Cerebellar nuclear complex (tissue), 1 donor: ENCODE measurements around the gene NGEF.

Experiments used
- DNase-seq, 2 experiments: peaks; one replicate each; lab custom pipeline; 2025; lab: John Stamatoyannopoulos, UW

NGEF gene

GRCh38 chr2:232999354-232999753, 13.7 kb downstream of the NGEF start:
- DNase-seq, result no peak

GRCh38 chr2:232998666-232998985, 14.4 kb downstream of the NGEF start:
- no peak for DNase-seq

- no peak for DNase-seq
These were observed 15.0 kb downstream of the NGEF start for GRCh38 chr2:232997749-232998665.

GRCh38 chr2:232994446-232994845, 18.6 kb downstream of the NGEF start:
- DNase-seq, result no peak

GRCh38 chr2:232993231-232993821, 19.7 kb downstream of the NGEF start:
- DNase-seq, result no peak

- no peak for DNase-seq
These were observed 26.9 kb downstream of the NGEF start for GRCh38 chr2:232986155-232986554.

GRCh38 chr2:232984451-232985207, 28.4 kb downstream of the NGEF start:
- DNase-seq, result no peak

- no peak for DNase-seq
These were observed 29.4 kb downstream of the NGEF start for GRCh38 chr2:232983669-232984140.

GRCh38 chr2:232982926-232983668, 30.0 kb downstream of the NGEF start:
- no peak for DNase-seq

- no peak for DNase-seq
These were observed 31.2 kb downstream of the NGEF start for GRCh38 chr2:232981767-232982360.

GRCh38 chr2:232981356-232981755, 31.7 kb downstream of the NGEF start:
- no peak for DNase-seq

- DNase-seq, result no peak
These were observed 32.4 kb downstream of the NGEF start for GRCh38 chr2:232980683-232981082.

- no peak for DNase-seq
These were observed 33.1 kb downstream of the NGEF start for GRCh38 chr2:232979871-232980461.

- DNase-seq, result no peak
These were observed 35.6 kb downstream of the NGEF start for GRCh38 chr2:232977438-232977971.

- DNase-seq, result no peak
These were observed 36.2 kb downstream of the NGEF start for GRCh38 chr2:232976666-232977437.

GRCh38 chr2:232976176-232976575, 36.9 kb downstream of the NGEF start:
- DNase-seq, result no peak

- DNase-seq, result no peak
These were observed 38.7 kb downstream of the NGEF start for GRCh38 chr2:232974396-232974795.

GRCh38 chr2:232973796-232974195, 39.3 kb downstream of the NGEF start:
- DNase-seq, result no peak

GRCh38 chr2:232973011-232973735, 39.9 kb downstream of the NGEF start:
- DNase-seq, result no peak
